Amygdala (tissue), 56 donors: ENCODE results near the gene NME5.
"Not testable (repeated sequence)": the region's sequence is repeated elsewhere in the genome, so short reads cannot be mapped to it uniquely, and the experiment has no call there.

Source experiments
- DNase-seq, 56 donors: peaks; one replicate each; lab custom pipeline; 2025; lab: John Stamatoyannopoulos, UW

NME5 gene, protein sequence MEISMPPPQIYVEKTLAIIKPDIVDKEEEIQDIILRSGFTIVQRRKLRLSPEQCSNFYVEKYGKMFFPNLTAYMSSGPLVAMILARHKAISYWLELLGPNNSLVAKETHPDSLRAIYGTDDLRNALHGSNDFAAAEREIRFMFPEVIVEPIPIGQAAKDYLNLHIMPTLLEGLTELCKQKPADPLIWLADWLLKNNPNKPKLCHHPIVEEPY

DNA sequence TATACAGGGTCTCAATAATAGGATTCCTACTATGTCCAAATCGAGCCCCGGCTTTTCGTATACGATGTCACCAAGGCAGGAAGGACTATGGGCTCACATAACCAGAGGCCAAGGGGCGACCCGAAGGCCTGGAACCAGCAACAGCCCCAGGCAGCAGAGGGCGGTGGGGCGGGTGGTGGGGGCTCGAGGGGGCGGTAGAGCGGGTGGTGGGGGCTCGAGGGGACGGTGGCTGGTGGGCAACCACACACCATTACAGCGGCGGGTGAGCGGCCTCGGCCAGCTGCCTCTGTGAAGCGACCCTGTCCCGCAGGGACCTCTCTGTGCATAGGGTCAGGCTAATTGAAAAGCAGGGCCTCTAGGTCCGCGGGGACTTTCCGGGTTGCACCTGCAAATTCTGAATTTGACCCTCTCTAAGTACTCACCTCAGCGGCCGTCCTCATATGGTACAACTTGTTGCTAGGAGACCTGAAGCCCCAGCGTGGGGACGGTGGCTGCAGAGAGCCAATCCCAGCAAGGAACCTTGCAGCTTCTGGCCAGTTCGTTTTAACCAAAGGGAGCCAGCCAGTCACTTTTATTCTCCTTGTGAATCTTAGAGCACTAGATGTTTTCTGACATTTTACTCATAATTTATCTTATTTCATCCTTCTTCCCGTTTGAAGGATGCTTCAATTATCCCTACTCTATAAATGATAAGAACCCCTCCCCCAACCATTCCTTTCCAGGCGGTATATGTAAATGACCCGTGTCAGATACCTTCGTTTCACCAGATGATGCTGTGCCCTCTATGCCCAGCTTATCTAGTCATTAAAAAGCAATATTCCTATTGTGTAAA is at the start of gene NME5:
NME5 (minus strand) TSS at position 480 of the 832 bp plus-strand sequence. CDS start 648 bp downstream, outside the sequence.
- DNase-seq, result peak in 54 of 56 donors; percentile 8 to 82 (median 50)

DNA sequence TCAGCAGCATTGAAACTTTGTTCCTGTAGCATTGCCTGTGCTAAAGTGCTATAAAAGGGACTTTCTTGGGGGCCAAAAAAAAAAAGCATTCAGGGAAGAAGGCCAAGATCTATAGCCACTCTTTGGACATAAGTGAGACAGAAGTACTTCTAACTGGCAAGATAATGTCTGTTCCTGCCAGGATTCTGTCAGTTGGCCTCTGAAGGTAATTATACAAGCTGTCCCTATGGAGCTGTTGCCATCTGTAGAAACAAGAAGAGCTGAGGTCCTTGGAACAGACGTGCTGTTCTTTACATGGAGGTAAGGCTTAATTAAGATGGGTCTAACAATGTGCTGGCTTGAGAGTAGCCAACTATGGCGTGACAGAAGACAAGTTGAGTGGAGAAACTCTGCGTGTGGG is 49.4 kb upstream of the NME5 start:
- DNase-seq, result no peak

DNA sequence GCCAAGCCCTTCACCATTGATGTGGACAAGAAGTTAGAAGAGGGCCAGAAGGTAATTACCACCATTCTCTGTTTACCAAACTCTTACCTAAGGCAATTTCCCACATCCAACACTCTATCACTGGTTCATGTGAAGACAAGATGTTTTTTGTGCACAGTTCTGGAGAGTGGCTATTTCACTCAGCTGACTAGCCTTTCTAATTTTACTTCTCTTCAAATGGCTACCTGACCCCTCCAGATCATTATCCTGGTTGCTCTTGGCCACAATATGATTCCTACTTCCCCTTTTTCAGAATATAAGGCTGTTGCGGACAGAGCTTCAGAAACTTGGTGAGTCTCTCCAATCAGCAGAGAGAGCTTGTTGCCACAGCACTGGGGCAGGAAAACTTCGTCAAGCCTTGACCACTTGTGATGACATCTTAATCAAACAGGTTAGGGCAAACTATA is 46.8 kb upstream of the NME5 start:
- no peak for DNase-seq

DNA sequence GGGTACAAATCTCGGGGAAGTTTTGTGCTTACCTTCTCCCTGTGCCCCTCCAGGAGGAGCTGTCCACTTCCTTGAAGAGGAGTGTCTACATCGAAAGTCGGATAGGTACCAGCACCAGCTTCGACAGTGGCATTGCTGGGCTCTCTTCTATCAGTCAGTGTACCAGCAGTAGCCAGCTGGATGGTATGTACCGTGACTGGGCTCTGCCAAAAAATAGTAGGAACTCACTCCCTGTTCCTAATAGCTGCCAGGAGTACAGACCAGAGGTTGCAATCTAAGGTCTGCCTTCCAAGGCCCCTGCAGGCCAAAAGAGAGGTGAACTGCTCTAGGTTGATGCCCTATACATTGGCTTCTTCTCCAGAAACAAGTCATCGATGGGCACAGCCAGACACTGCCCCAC is 43.6 kb upstream of the NME5 start:
- DNase-seq, result no peak

DNA sequence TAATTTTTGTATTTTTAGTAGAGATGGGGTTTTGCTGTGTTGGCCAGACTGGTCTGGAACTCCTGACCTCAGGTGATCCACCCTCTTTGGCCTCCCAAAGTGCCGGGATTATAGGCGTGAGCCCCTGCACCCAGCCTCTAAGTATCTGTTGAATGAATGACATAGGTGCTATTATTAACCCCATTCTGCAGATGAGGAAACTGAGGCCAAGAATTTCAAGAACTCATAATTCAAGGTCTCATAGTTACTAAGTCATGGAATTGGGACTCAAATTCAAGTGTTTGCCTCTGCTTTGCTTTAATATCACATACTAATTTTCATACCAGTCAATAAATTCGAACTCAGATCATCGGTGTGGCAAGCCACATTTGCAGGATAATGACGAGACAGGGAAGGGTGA is 41.6 kb upstream of the NME5 start:
- DNase-seq, result no peak

DNA sequence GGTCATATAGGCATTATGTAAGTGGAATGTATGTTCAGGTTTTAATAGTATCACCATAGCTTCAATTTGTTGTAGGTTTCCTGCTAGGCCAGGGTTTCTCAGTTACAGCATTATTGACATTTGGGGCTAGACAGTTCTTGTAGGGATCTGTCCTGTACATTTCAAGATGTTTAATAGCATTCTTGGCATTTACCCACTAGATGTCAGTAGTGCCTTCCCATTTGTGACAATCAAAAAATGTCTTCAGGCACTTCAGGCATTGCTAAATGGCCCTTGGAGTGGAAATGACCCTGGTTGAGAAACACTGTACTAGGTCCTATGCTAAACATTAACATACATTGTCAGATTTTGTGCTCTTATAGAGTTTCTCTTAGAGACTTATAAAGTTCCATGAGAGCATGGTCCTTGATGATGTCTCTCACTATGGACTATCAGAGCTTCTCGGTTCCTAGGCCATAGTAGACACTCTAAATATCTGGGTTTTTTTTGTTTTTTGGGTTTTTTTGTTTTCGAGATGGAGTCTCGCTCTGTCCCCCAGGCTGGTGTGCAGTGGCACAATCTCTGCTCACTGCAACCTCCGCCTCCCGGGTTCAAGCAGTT is 41.1 kb upstream of the NME5 start:
- DNase-seq, result no peak

DNA sequence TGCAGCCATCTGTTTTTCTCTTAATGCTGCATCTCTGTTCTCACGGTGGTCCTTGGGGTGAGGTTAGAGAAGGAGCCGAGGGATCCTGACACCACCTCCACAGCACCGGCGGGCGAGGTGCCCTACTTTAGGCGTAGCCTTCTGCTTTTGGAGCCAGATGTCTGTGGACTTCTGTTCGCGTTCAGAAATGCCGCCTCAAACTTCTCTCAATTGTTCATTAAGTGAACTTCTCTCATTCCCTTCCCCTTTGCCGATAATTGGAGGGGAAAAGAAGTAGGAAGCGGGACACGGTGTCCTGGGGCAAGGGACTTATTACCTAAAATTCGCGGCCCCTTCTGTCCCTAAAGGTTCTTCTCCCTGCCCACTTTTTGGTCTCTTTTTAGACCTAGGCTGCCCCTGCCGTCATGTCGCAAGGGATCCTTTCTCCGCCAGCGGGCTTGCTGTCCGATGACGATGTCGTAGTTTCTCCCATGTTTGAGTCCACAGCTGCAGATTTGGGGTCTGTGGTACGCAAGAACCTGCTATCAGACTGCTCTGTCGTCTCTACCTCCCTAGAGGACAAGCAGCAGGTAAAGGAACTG is 40.1 kb upstream of the NME5 start:
- no peak for DNase-seq

DNA sequence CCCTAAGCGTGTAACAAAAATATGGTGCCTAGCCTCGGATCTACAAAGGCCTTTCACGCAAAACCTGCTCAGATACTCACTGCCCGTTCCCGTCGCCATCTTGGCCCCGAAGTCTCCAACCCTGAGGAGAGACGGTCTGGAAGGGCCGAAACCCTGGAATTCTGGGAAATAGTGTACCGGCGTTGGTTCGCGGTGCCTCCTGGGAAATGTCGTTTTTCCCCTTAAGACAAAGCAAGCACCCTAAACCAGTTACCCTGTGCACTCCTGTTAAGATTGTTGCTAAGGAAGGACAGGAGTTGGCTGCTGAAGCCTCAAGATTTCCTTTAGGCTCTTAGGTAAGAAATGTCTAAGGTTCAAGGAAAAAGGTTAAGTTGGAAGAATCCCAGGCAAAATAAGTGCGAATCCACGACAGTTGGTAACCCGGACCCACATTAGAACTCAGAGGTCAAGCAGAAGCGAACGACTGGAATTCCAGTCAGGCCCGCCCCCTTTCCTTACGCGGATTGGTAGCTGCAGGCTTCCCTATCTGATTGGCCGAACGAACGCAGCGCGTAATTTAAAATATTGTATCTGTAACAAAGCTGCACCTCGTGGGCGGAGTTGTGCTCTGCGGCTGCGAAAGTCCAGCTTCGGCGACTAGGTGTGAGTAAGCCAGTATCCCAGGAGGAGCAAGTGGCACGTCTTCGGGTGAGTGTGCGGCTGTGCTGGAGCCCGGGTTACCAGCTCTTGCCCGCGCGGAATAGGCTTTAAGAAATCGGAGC is 39.5 kb upstream of the NME5 start, which contains the start of the genes BRD8 and KIF20A:
BRD8 (minus strand) TSS at position 115 of the 761 bp plus-strand sequence; CDS start at position 99, 16 bp downstream.
KIF20A (plus strand) TSS at position 597 of the 761 bp plus-strand sequence. CDS start 569 bp downstream, outside the sequence.
- peak; percentile 44 to 98 (median 92) for DNase-seq

DNA sequence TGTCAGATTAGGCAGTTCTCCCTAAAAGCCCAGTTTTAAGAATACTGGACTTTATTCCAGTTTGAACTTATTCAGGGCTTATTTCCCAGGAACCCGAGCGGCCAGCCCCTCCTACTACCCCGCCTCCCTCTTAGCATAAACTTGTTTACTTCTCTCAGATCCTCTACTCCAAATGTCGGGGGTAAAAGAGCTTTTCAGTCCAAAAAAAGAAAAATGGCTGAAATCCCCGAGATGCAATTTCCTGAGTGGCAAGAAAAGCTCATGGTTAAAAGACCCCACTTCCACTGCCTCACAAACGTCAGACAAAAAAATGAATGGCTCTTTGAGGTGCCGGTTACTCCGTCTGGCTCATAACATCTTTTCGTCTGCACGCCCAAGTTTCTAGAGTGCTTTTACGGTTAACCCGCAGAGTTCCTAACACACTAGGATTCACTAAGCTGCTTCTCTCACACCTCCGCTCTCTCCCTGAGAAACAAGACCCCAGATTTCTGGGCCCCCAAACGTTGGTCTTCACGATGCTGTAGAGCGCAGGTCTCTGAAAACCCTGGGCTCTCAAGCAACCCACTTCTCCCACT is 38.8 kb upstream of the NME5 start:
- peak in 31 of 56 donors; percentile 2 to 58 (median 23) for DNase-seq

DNA sequence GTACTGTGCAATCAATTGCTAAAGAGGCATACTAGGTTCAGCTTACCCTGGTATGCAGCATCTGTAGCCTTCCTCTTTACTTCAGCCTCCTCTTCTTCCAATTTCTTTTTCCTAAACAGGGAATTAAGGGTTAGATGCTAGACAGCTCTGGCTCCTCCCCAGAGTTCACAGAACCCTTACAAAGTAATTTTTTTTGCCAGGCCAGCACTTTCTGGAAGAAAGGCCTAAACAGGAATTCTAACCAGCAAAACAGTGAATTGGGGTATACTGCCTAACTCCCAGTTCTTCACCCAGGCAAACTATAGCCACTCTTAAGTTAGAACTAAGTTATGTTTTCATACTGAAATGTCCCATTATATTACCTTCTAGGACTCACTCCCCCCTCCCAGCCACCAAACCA is 31.1 kb upstream of the NME5 start:
- no peak for DNase-seq

DNA sequence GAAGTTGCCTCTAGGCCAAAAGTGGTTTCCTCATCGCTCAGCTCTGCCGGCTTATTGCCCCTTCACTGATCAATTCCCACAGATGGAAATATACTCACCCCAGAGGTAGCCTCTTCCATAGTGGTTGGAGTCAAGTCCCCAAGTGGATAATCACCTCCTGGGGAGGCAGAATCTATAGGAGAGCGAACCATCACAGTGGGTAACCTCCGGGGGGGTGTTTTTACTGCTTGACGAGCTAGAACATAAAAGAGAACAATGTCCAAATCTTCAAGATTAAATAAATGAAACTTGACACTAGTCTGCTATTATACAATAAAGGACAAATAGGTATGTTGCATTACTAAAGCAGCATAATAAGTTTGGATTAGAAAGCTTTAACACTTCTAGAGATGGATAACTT is 29.9 kb upstream of the NME5 start:
- DNase-seq, result no peak

DNA sequence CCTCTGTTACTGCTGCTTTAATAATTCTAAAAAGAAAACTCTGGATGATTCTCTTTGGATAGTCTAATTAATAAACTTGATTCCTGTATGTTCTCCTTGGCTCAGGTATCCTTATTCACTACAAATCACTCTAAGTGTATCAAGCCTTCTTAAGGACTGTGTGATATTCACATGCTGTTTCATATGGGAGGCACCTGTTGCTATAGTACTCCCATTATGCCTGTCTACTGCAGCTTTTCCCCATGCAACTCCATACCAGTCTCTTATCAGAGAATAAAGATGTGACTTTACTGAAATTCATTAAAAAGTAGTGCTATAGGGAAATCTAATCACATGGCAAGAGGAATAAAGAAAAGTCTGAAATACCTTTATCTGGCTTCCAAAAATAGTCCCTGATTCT is 24.5 kb upstream of the NME5 start:
- DNase-seq, result no peak

DNA sequence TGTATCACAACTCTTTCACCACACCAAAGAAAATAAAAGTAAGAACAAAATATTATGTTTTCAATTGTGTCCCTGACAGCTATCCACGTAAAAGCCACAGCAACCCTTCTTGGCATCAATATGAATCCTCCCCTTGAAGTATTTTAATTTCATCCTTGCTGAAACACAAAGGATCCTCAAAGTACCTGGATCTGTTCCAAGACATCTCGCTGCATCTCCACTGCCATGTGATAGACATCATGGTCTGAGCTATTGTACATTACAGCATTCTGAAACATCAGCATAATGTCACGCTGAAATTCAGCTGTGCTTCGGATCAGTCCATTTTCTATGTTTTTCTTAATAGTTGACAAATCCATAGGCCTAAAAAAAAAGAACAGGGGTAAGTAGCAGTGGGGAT is 21.5 kb upstream of the NME5 start:
- DNase-seq, result no peak

DNA sequence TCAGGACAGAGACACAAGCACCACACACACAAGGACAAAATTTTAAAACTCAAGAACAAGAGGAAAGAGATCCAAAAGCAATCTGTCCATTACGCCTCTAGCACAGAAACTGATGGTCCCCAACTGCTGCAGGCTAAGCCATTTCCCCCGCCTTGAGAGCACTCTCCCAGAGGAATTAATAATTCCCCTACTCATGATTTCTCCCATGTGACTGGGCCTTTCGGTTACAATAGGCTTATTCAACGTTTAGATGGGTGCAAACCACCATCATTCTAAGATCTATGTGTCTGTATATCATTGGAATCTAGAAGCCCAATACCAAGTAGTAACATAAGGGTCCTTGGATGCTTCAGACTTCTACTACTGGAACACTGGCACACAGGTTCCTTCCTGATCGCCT is 20.4 kb upstream of the NME5 start:
- peak in 3 of 56 donors; percentile 2 to 7 (median 2) for DNase-seq

DNA sequence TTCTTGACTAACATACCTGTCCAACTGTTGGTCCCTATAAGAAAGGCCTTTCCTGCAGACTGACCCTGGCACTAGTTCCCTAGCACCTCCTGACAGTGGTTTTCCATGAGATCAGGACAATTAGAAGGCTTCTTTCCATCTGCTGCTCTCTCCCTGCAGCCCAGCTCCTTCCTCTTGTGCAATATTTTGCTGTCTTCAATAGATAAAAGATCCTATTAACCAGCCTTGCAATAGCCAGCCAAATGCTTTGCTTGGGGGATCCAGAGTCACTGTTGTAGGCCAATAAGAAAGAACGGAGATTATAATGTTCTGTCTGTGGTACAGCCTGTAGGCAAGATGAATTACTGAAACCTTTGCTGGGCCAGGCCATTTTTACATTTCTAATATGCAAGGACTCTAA is 18.4 kb upstream of the NME5 start:
- DNase-seq, result no peak

DNA sequence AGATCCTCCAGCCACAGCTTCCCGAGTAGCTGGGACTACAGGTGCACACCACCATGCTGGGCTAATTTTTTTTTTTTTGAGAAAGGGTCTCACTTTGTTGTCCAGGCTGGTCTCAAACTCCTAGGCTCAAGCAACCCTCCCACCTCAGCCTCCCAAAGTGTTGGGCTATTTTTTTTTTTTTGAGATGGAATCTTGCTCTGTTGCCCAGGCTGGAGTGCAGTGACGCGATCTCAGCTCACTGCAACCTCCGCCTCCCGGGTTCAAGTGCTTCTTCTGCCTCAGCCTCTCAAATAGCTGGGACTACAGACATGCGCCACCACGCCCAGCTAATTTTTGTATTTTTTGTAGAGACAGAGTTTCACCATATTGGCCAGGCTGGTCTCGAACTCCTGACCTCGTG is 16.7 kb upstream of the NME5 start:
- not testable (repeated sequence) for DNase-seq

DNA sequence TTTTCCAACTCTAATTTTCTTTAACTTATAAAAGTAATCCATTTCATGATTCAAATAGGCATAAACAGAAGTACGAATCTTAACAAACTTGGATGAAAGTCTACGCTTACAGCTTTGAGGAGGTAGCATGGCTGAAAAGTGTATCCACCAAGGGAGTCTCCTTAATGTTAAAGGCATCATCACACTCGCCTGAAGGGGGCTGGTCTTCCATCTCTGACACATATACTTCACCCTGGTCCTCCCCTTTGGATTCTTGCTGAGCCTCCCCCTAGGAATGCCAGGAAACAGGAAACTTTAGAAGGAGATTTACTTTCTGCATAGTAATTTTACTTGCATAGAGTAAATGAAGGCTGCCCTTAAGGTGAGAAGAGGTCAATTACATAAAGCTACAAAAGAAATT is 10.3 kb upstream of the NME5 start:
- no peak for DNase-seq

DNA sequence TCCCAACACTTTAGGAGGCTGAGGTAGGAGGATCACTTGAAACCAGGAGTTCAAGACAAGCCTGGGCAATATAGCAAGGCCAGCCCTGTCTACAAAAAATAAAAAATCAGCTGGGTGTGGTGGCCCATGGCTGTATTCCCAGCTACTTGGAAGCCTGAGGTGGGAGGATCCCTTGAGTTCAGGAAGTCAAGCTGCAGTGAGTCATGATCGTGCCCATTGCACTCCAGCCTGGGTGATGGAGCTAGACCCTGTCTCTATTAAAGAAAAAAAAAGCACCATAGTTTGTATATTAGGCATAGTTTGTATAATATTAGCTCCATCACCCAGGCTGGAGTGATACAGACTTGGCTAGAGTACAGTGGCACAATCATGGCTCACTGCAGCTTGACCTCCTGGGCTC is 9.6 kb upstream of the NME5 start:
- no peak for DNase-seq

DNA sequence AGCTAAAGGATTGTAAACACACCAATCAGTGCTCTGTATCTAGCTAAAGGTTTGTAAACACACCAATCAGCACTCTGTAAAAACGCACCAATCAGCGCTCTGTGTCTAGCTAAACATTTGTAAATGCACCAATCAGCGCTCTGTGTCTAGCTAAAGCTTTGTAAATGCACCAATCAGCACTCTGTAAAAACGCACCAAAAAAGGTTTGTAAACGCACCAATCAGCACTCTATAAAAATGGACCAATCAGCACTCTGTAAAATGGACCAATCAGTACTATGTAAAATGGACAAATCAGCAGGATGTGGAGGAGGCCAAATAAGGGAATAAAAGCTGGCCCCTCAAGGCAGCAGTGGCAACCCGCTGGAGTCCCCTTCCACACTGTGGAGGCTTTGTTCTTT is 4.3 kb upstream of the NME5 start:
- DNase-seq, result not testable (repeated sequence)

DNA sequence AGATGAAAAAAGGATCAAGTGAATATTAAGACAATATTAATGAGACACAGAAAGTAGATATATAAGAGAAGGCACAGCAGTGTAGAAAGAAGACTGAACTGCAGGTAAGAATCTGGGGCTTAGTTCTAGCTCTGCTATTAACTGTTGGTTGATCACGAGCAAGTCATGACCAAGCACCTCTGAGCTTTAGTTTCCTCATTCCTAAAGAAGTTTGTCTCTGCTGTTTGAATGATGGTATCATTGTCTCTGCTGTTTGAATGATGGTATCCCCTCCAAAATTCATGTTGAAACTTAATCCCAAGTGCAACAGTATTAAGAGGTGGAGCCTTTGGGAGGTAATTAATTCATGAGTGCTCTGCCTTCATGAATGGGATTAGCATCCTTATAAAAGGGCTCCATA is 2.5 kb upstream of the NME5 start:
- no peak for DNase-seq
